Mucosa of rectum (tissue), 2 donors: ENCODE data around the gene PLCB4.

Experiments used
- H3K27ac ChIP-seq, 2 donors: one replicate each; pipeline ENCODE4 v1.7.0; 2013; ENCODE audit warnings: inconsistent platforms in 2 of 2, low read depth in 2 of 2, low read length in 2 of 2
- H3K27me3 ChIP-seq, 2 donors: one replicate each; pipeline ENCODE4 v1.7.0; 2013; ENCODE audit warnings: low read length in 2 of 2; ENCODE audit not compliant: control insufficient read depth in 2 of 2, insufficient read depth in 2 of 2
- H3K36me3 ChIP-seq, 2 donors: one replicate each; pipeline ENCODE4 v1.7.0; 2013; ENCODE audit warnings: low read length in 2 of 2; ENCODE audit not compliant: control insufficient read depth in 2 of 2, insufficient read depth in 2 of 2
- H3K4me1 ChIP-seq, 2 donors: one replicate each; pipeline ENCODE4 v1.7.0; 2013; ENCODE audit warnings: low read length in 2 of 2, mild to moderate bottlenecking in 1 of 2; ENCODE audit not compliant: control insufficient read depth in 2 of 2, insufficient read depth in 2 of 2
- H3K4me3 ChIP-seq, 2 donors: one replicate each; pipeline ENCODE4 v1.7.0; 2013; ENCODE audit warnings: low read length in 2 of 2
- H3K9ac ChIP-seq, 2 donors: one replicate each; pipeline ENCODE4 v1.7.0; 2013; ENCODE audit warnings: low read length in 2 of 2, low read depth in 1 of 2, mild to moderate bottlenecking in 1 of 2
- H3K9me3 ChIP-seq, 2 donors: one replicate each; pipeline ENCODE4 v1.7.0; 2013; ENCODE audit warnings: low read length in 2 of 2; ENCODE audit not compliant: control insufficient read depth in 2 of 2
- donor health status: healthy.
- donor health status: Normal muscosa, but diverticular disease.

PLCB4 gene

GRCh38 chr20:9332791-9333479 is 264.0 kb downstream of the PLCB4 start:
- Histone ChIP-seq H3K27ac (peak overlapping the region; percentile 76 to 79), H3K4me1 (peaks cover 16 to 50% of the 10 kb centered on the region in 2 donors)

GRCh38 chr20:9334866-9335265 is 266.0 kb downstream of the PLCB4 start:
- Histone ChIP-seq H3K4me1 (peaks cover 12 to 39% of the 10 kb centered on the region in 2 donors), H3K27me3 (no peaks in the 10 kb centered on the region), H3K27ac (peak overlapping the region in 1 of 2 donors; percentile 12), H3K36me3 (peaks cover 2 to 4% of the 10 kb centered on the region in 2 donors), H3K9ac (no peak overlapping the region), H3K4me3 (peak overlapping the region; percentile 46 to 51), H3K9me3 (no peaks in the 10 kb centered on the region)

More at GRCh38 chr20:9332791-9333479, 264.0 kb downstream of the PLCB4 start:
- peaks cover 2% of the 10 kb centered on the region in 2 donors for H3K36me3 ChIP-seq
- peak overlapping the region; percentile 8 to 51 for H3K4me3 ChIP-seq
- H3K27me3 ChIP-seq: no peaks in the 10 kb centered on the region
- peak overlapping the region in 1 of 2 donors; percentile 5 for H3K9ac ChIP-seq
- H3K9me3 ChIP-seq: no peaks in the 10 kb centered on the region

- Histone ChIP-seq H3K9me3 (no peaks in the 10 kb centered on the region), H3K4me3 (no peak overlapping the region), H3K27ac (no peak overlapping the region), H3K27me3 (no peaks in the 10 kb centered on the region), H3K4me1 (peaks cover 0 to 11% of the 10 kb centered on the region in 2 donors), H3K36me3 (peaks cover 2 to 10% of the 10 kb centered on the region in 2 donors), H3K9ac (no peak overlapping the region)
These were observed 269.2 kb downstream of the PLCB4 start for GRCh38 chr20:9338101-9338500.

- Histone ChIP-seq H3K36me3 (peaks cover 5 to 13% of the 10 kb centered on the region in 2 donors), H3K9ac (no peak overlapping the region), H3K27me3 (no peaks in the 10 kb centered on the region), H3K4me3 (no peak overlapping the region), H3K9me3 (no peaks in the 10 kb centered on the region), H3K27ac (no peak overlapping the region), H3K4me1 (peaks cover 0 to 4% of the 10 kb centered on the region in 2 donors)
These were observed 270.8 kb downstream of the PLCB4 start for GRCh38 chr20:9339708-9340107.

- H3K36me3 ChIP-seq: peaks cover 5 to 13% of the 10 kb centered on the region in 2 donors
- H3K4me1 ChIP-seq: no peaks in the 10 kb centered on the region
- H3K9me3 ChIP-seq: no peaks in the 10 kb centered on the region
- no peaks in the 10 kb centered on the region for H3K27me3 ChIP-seq
- H3K9ac ChIP-seq: no peak overlapping the region
- no peak overlapping the region for H3K4me3 ChIP-seq
- no peak overlapping the region for H3K27ac ChIP-seq
These were observed 273.8 kb downstream of the PLCB4 start for GRCh38 chr20:9342651-9343050.

GRCh38 chr20:9344083-9344920 is 275.4 kb downstream of the PLCB4 start:
- Histone ChIP-seq H3K4me3 (no peak overlapping the region), H3K36me3 (peaks cover 3 to 11% of the 10 kb centered on the region in 2 donors), H3K27me3 (no peaks in the 10 kb centered on the region), H3K27ac (no peak overlapping the region), H3K9me3 (no peaks in the 10 kb centered on the region), H3K4me1 (no peaks in the 10 kb centered on the region), H3K9ac (no peak overlapping the region)

DNA sequence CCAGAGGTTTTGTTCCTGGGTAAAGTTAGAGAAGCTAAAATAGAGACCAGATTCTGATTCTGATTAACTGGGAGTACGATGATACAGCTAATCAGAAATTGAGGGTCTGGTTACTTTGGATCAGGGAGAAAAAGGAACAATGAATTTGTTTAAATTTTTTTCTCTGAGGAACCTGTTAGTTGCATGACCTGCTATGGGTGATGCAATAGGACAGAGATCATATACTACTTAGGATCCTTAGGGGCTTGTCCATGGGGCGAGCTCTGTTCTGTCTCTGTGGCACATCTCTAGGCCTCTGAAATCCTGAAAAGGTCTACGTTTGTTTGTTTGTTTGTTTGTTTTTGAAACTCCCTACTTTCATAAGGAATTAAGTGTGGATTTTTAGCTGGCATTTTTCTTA is 279.4 kb downstream of the PLCB4 start:
- Histone ChIP-seq H3K27ac (no peak overlapping the region), H3K36me3 (peaks cover 3 to 6% of the 10 kb centered on the region in 2 donors), H3K9me3 (no peaks in the 10 kb centered on the region), H3K27me3 (no peaks in the 10 kb centered on the region), H3K9ac (no peak overlapping the region), H3K4me3 (no peak overlapping the region), H3K4me1 (no peaks in the 10 kb centered on the region)

DNA sequence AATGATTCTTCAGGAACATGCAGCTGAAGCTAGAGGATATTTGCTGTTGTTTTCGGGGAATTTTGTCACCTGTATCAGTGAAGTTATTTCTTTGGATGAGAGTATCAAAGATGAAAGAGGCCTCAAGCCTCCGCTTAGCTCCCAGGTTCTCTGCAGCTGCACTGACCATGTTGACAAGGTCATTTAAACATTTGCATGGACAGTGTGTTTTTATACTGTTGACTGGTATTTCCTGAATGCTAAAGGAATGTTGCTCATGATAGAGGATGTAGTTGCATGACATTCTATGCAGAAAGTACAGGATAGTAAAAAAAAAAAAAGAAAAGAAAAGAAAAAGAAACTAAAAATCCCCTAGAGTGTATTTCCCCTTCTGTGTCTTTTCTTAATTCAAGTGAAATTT is 279.9 kb downstream of the PLCB4 start:
- H3K27me3 ChIP-seq: no peaks in the 10 kb centered on the region
- no peaks in the 10 kb centered on the region for H3K4me1 ChIP-seq
- no peak overlapping the region for H3K4me3 ChIP-seq
- H3K9ac ChIP-seq: no peak overlapping the region
- H3K36me3 ChIP-seq: peaks cover 2 to 6% of the 10 kb centered on the region in 2 donors
- H3K27ac ChIP-seq: no peak overlapping the region
- H3K9me3 ChIP-seq: no peaks in the 10 kb centered on the region

GRCh38 chr20:9349249-9349648 is 280.4 kb downstream of the PLCB4 start:
- Histone ChIP-seq H3K4me3 (no peak overlapping the region), H3K9me3 (no peaks in the 10 kb centered on the region), H3K27me3 (no peaks in the 10 kb centered on the region), H3K36me3 (peaks cover 5 to 6% of the 10 kb centered on the region in 2 donors), H3K4me1 (no peaks in the 10 kb centered on the region), H3K9ac (no peak overlapping the region), H3K27ac (no peak overlapping the region)

GRCh38 chr20:9352739-9353138 is 283.9 kb downstream of the PLCB4 start:
- no peaks in the 10 kb centered on the region for H3K27me3 ChIP-seq
- no peaks in the 10 kb centered on the region for H3K4me1 ChIP-seq
- no peak overlapping the region for H3K9ac ChIP-seq
- no peak overlapping the region for H3K4me3 ChIP-seq
- no peak overlapping the region for H3K27ac ChIP-seq
- H3K36me3 ChIP-seq: peaks cover 5 to 6% of the 10 kb centered on the region in 2 donors
- no peaks in the 10 kb centered on the region for H3K9me3 ChIP-seq
